Measurements from ENCODE around the gene ADPRM. TPM values are rescaled to one million over a fixed set of nuclear protein-coding genes. Genes with fewer than 3 reads are reported as not detected.
"Not testable (repeated sequence)": the region's sequence is repeated elsewhere in the genome, so short reads cannot be mapped to it uniquely, and the experiment has no call there.

ADPRM gene
- total and polyA plus RNA-seq, 5 donors from 2014 or later: 25.1 to 58.6 (median 46.9) TPM

DNA sequence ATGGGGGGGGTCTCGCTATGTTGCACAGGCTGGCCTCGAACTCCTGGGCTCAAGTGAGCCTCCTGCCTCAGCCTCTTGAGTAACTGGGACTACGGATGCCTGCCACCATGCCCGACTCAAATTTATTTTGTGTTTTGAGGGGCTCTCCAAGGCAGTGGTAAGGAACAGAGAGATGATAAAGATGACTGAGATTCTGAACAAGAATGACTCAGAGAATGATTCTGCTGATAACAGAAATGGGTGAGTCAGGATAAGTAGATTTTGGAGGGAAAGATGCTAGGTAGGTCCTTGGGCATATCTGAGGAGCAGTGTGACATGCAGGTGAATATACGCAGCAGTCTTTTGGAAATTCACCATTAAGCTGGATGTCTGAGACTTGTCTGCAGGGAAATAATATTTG is 29.8 kb downstream of the ADPRM start:
- peaks cover 0 to 5% (median 0%) of the 10 kb centered on the region in 7 donors for H3K9me3 Mint-ChIP-seq
- H3K27ac Mint-ChIP-seq: no peak overlapping the region
- peaks cover 0 to 13% (median 1%) of the 10 kb centered on the region in 4 donors for H3K4me1 Mint-ChIP-seq
- no peaks in the 10 kb centered on the region for H3K9me3 ChIP-seq (ENCODE audit: control insufficient read depth in 2 of 2, low read length in 2 of 2)
- peaks cover under 1% of the 10 kb centered on the region for H3K27me3 ChIP-seq (ENCODE audit: control insufficient read depth, insufficient read depth, low read length)
- ATAC-seq (ENCODE audit: low read depth in 2 of 2) (no peak), DNase-seq (no peak)
- no peaks in the 10 kb centered on the region for H3K36me3 Mint-ChIP-seq
- no peak overlapping the region for H3K4me3 ChIP-seq (ENCODE audit: low read depth, low read length)
- peak overlapping the region in 1 of 4 donors; percentile 39 for H3K4me3 Mint-ChIP-seq
- H3K27me3 Mint-ChIP-seq: peaks cover 36% of the 10 kb centered on the region
- peaks cover 5% of the 10 kb centered on the region for H3K4me1 ChIP-seq (ENCODE audit: control insufficient read depth, insufficient read depth, low read length, poor library complexity, severe bottlenecking)
- H3K27ac ChIP-seq (ENCODE audit: insufficient read depth, low read length, poor library complexity, severe bottlenecking): no peak overlapping the region
- H3K36me3 ChIP-seq (ENCODE audit: control insufficient read depth, insufficient read depth, low read length): no peaks in the 10 kb centered on the region

DNA sequence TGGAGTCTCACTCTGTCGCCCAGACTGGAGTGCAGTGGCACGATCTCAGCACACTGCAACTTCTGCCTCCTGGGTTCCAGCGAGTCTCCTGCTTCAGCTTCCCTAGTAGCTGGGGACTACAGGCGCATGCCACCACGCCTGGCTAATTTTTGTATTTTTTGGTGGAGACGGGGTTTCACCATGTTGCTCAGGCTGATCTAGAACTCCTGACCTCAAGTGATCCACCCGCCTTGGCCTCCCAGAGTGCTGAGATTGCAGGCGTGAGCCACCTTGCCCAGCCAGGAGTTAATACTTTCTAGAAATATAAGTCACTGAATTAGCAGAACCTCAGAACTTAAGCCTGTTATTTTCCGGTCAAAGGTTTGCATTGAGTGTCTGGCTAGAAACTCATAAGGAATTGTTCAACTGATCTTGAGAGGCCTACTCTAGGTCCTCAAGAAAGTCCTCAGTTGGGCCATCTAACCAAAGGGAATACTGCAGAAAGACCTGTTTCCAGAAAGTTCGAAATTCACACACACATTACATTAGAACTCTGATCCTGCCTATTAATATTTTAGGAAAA is 31.0 kb downstream of the ADPRM start:
- H3K4me1 Mint-ChIP-seq: peaks cover 0 to 13% (median 1%) of the 10 kb centered on the region in 4 donors
- no peaks in the 10 kb centered on the region for H3K36me3 Mint-ChIP-seq

DNA sequence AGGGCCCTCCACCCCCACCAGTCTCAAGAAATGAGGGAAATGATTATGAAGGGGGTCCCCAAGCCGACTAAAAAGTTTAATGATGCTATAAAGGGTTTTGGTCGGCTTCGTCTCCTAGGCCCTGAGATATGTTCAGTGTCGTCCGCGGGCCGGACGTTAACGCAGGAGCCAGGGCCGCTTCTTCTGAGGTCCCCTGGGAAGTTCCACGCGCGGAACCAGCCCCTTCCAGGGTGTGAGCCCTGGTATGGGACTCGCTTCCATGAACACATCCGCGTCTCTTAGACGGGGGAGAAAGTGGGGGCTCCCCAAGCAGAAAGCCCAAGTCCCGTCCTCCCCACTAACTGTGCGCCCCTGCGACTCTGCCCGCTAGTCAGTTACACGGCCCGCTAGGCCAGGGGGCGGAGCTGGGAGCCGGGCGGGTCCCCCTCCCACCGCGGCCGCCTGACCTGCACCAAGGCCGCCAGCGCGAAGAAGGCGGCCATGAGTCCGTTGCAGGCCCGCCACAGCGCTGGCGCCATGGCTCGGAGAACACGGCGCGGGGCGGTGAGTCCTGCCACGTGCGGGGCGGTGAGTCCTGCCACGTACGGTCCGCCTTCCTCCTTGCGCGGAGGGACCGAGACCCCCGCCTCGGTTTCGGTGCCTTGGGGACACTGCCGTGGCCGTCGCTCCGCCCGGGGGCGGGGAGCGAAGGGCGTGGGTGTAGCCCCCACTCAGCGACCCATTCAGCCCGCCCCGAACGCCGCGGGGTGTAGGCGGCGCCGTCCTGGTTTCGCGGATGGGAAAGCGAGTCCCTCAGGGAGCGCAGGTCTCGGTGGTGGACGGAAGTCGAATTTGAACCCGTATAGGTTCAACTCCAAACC is 32.2 kb downstream of the ADPRM start, which contains the start of gene TMEM220:
TMEM220 (minus strand) TSS at position 690 of the 860 bp plus-strand sequence; CDS start at position 518, 172 bp downstream.
- H3K9me3 ChIP-seq (ENCODE audit: control insufficient read depth in 2 of 2, low read length in 2 of 2): no peaks in the 10 kb centered on the region
- peak within 1 kb of the TSS; percentile 66 for H3K4me3 ChIP-seq (ENCODE audit: low read depth, low read length)
- Mint-ChIP-seq H3K27me3 (peaks cover 51% of the 10 kb centered on the region), H3K9me3 (peaks cover 0 to 3% (median 0%) of the 10 kb centered on the region in 7 donors), H3K4me3 (peak within 1 kb of the TSS; percentile 69 to 93 (median 88)), H3K36me3 (no peaks in the 10 kb centered on the region), H3K27ac (peak within 1 kb of the TSS in 2 of 3 donors; percentile 45 to 85), H3K4me1 (peaks cover 0 to 13% (median 1%) of the 10 kb centered on the region in 4 donors)
- ATAC-seq (ENCODE audit: low read depth in 2 of 2) (peak; percentile 55 to 59), DNase-seq (peak in 2 of 3 donors; percentile 11 to 38)
- H3K36me3 ChIP-seq (ENCODE audit: control insufficient read depth, insufficient read depth, low read length): no peaks in the 10 kb centered on the region
- no peak within 1 kb of the TSS for H3K27ac ChIP-seq (ENCODE audit: insufficient read depth, low read length, poor library complexity, severe bottlenecking)
- peaks cover 6% of the 10 kb centered on the region for H3K27me3 ChIP-seq (ENCODE audit: control insufficient read depth, insufficient read depth, low read length)
- peaks cover 5% of the 10 kb centered on the region for H3K4me1 ChIP-seq (ENCODE audit: control insufficient read depth, insufficient read depth, low read length, poor library complexity, severe bottlenecking)

More for the DNA sequence above, 31.0 kb downstream of the ADPRM start:
- no peaks in the 10 kb centered on the region for H3K9me3 ChIP-seq (ENCODE audit: control insufficient read depth in 2 of 2, low read length in 2 of 2)
- ATAC-seq (ENCODE audit: low read depth in 2 of 2) (no peak), DNase-seq (no peak)
- H3K27me3 ChIP-seq (ENCODE audit: control insufficient read depth, insufficient read depth, low read length): peaks cover 4% of the 10 kb centered on the region
- H3K36me3 ChIP-seq (ENCODE audit: control insufficient read depth, insufficient read depth, low read length): no peaks in the 10 kb centered on the region
- H3K4me3 ChIP-seq (ENCODE audit: low read depth, low read length): no peak overlapping the region
- Mint-ChIP-seq H3K27ac (no peak overlapping the region), H3K4me3 (peak overlapping the region in 2 of 4 donors; percentile 3 to 85), H3K27me3 (peaks cover 46% of the 10 kb centered on the region), H3K9me3 (peaks cover 0 to 3% (median 0%) of the 10 kb centered on the region in 7 donors)
- peaks cover 5% of the 10 kb centered on the region for H3K4me1 ChIP-seq (ENCODE audit: control insufficient read depth, insufficient read depth, low read length, poor library complexity, severe bottlenecking)
- H3K27ac ChIP-seq (ENCODE audit: insufficient read depth, low read length, poor library complexity, severe bottlenecking): no peak overlapping the region

DNA sequence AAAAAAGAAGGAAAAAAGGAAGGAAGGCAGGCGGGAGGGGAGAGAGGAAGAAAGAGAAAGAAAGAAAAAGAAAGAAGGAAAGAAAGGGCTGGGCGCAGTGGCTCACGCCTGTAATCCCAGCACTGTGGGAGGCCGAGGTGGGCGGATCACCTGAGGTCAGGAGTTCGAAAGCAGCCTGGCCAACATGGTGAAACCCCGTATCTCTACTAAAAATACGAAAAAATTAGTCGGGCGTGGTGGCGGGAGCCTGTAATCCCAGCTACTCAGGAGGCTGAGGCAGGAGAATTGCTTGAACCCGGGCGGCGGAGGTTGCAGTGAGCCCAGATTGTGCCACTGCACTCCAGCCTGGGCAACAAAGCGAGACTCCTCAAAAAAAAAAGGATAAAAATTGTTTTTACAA is 32.9 kb downstream of the ADPRM start:
- H3K27ac Mint-ChIP-seq: peak overlapping the region in 2 of 3 donors; percentile 45 to 85
- not testable (repeated sequence) for H3K36me3 Mint-ChIP-seq; H3K27me3 ChIP-seq (ENCODE audit: control insufficient read depth, insufficient read depth, low read length); H3K9me3 Mint-ChIP-seq; H3K36me3 ChIP-seq (ENCODE audit: control insufficient read depth, insufficient read depth, low read length); ATAC-seq (ENCODE audit: low read depth in 2 of 2); H3K27ac ChIP-seq (ENCODE audit: insufficient read depth, low read length, poor library complexity, severe bottlenecking); H3K4me1 ChIP-seq (ENCODE audit: control insufficient read depth, insufficient read depth, low read length, poor library complexity, severe bottlenecking); DNase-seq; H3K9me3 ChIP-seq (ENCODE audit: control insufficient read depth in 2 of 2, low read length in 2 of 2)
- peaks cover 0 to 13% (median 1%) of the 10 kb centered on the region in 4 donors for H3K4me1 Mint-ChIP-seq
- peaks cover 51% of the 10 kb centered on the region for H3K27me3 Mint-ChIP-seq
- H3K4me3 Mint-ChIP-seq: peak overlapping the region; percentile 63 to 93 (median 88)
- H3K4me3 ChIP-seq (ENCODE audit: low read depth, low read length): peak overlapping the region; percentile 66

DNA sequence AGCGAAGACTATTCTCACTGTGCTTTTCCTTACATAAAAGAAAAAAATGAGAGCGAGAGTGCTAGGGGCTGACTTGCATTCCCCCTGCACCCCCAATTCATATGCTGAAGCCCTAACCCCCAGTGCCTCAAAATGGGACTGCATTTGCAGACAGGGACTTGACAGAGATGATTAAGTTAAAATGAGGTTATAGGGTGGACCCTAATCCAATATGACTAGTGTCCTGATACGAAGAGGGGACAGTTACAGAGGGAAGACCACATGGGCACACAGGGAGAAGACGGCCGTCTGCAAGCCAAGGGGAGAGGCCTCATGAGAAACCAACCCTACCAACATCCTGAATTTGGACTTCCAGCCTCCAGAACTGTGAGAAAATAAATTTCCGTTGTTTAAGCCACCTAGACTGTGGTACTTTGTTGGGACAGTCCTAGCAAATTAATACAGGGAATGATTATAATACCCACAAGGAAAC is 34.0 kb downstream of the ADPRM start:
- Histone ChIP-seq H3K27ac (ENCODE audit: insufficient read depth, low read length, poor library complexity, severe bottlenecking) (no peak overlapping the region), H3K36me3 (ENCODE audit: control insufficient read depth, insufficient read depth, low read length) (no peaks in the 10 kb centered on the region), H3K4me3 (ENCODE audit: low read depth, low read length) (no peak overlapping the region), H3K27me3 (ENCODE audit: control insufficient read depth, insufficient read depth, low read length) (peaks cover 6% of the 10 kb centered on the region), H3K4me1 (ENCODE audit: control insufficient read depth, insufficient read depth, low read length, poor library complexity, severe bottlenecking) (peaks cover 5% of the 10 kb centered on the region), H3K9me3 (ENCODE audit: control insufficient read depth in 2 of 2, low read length in 2 of 2) (no peaks in the 10 kb centered on the region)
- H3K4me1 Mint-ChIP-seq: peaks cover 0 to 13% (median 1%) of the 10 kb centered on the region in 4 donors
- peak overlapping the region in 1 of 4 donors; percentile 63 for H3K4me3 Mint-ChIP-seq
- no peak for ATAC-seq (ENCODE audit: low read depth in 2 of 2)
- H3K27ac Mint-ChIP-seq: no peak overlapping the region
- no peaks in the 10 kb centered on the region for H3K36me3 Mint-ChIP-seq
- peaks cover 0 to 3% (median 0%) of the 10 kb centered on the region in 7 donors for H3K9me3 Mint-ChIP-seq
- H3K27me3 Mint-ChIP-seq: peaks cover 51% of the 10 kb centered on the region
- DNase-seq: no peak

DNA sequence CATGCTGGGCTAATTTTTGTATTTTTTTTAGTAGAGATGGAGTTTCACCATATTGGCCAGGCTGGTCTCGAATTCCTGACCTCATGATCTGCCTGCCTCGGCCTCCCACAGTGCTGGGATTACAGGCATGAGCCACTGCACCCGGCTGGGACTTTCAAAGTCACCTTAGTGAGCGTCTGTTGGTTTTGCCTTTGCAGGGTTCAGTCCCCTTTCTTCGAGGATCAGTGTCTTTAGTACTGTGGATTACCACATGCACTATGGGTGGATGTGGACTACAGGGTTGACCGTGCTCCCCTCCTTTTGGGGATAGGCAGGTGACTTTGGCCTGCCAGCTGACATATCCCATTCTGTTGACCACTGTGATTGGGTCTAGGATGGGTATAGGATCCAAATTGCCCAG is 34.7 kb downstream of the ADPRM start:
- not testable (repeated sequence) for H3K27ac ChIP-seq (ENCODE audit: insufficient read depth, low read length, poor library complexity, severe bottlenecking); ATAC-seq (ENCODE audit: low read depth in 2 of 2); H3K4me3 ChIP-seq (ENCODE audit: low read depth, low read length); H3K27ac Mint-ChIP-seq; H3K4me3 Mint-ChIP-seq; H3K9me3 ChIP-seq (ENCODE audit: control insufficient read depth in 2 of 2, low read length in 2 of 2); H3K36me3 Mint-ChIP-seq; H3K9me3 Mint-ChIP-seq; H3K4me1 ChIP-seq (ENCODE audit: control insufficient read depth, insufficient read depth, low read length, poor library complexity, severe bottlenecking); H3K27me3 ChIP-seq (ENCODE audit: control insufficient read depth, insufficient read depth, low read length); DNase-seq; H3K36me3 ChIP-seq (ENCODE audit: control insufficient read depth, insufficient read depth, low read length)
- peaks cover 51% of the 10 kb centered on the region for H3K27me3 Mint-ChIP-seq
- peaks cover 0 to 15% (median 3%) of the 10 kb centered on the region in 4 donors for H3K4me1 Mint-ChIP-seq

DNA sequence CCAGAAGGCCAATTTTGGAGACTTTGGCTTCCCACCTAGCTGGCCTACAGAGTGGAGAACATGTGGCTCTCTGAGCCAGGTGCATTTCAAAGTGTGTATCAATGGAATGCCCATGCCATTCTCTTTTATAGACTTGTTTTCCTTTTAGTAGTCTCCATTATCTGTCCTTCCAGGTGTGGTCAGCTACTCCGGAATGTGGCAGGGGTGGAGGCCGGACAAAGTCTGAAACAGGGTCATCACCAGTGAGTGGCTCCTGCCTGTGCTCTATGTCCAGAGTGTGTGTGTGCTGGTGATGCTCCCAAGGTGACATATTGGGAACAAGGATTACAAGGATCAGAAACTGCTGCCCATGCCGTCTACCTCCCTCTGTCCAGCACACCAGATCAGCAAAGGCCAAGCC is 36.3 kb downstream of the ADPRM start:
- no peaks in the 10 kb centered on the region for H3K36me3 ChIP-seq (ENCODE audit: control insufficient read depth, insufficient read depth, low read length)
- DNase-seq (no peak), ATAC-seq (ENCODE audit: low read depth in 2 of 2) (no peak)
- Mint-ChIP-seq H3K4me1 (peaks cover 0 to 17% (median 5%) of the 10 kb centered on the region in 4 donors), H3K27ac (no peak overlapping the region), H3K9me3 (peaks cover 0 to 3% (median 0%) of the 10 kb centered on the region in 7 donors), H3K27me3 (peaks cover 39% of the 10 kb centered on the region), H3K36me3 (no peaks in the 10 kb centered on the region), H3K4me3 (no peak overlapping the region)
- no peak overlapping the region for H3K27ac ChIP-seq (ENCODE audit: insufficient read depth, low read length, poor library complexity, severe bottlenecking)
- H3K27me3 ChIP-seq (ENCODE audit: control insufficient read depth, insufficient read depth, low read length): peaks cover 10% of the 10 kb centered on the region
- no peak overlapping the region for H3K4me3 ChIP-seq (ENCODE audit: low read depth, low read length)
- peaks cover 5% of the 10 kb centered on the region for H3K4me1 ChIP-seq (ENCODE audit: control insufficient read depth, insufficient read depth, low read length, poor library complexity, severe bottlenecking)
- H3K9me3 ChIP-seq (ENCODE audit: control insufficient read depth in 2 of 2, low read length in 2 of 2): no peaks in the 10 kb centered on the region
